MV-4-11 (cell line): ENCODE data around the gene PIK3CA.
"Not testable (repeated sequence)": the region's sequence is repeated elsewhere in the genome, so short reads cannot be mapped to it uniquely, and the experiment has no call there.

Experiments
- DNase-seq: peaks from one replicate; lab custom pipeline; 2025; lab: John Stamatoyannopoulos, UW

Gene PIK3CA

GRCh38 chr3:179200790-179201189, 52.6 kb downstream of the PIK3CA start:
- no peak for DNase-seq

GRCh38 chr3:179215550-179215949, 67.4 kb downstream of the PIK3CA start:
- peak; percentile 47 for DNase-seq

GRCh38 chr3:179218213-179218612, 70.1 kb downstream of the PIK3CA start:
- DNase-seq: not testable (repeated sequence)

GRCh38 chr3:179223548-179223947, 75.4 kb downstream of the PIK3CA start:
- no peak for DNase-seq

- no peak for DNase-seq
Measured at GRCh38 chr3:179224584-179224983, 76.4 kb downstream of the PIK3CA start.

- no peak for DNase-seq
Measured at GRCh38 chr3:179227349-179227748, 79.2 kb downstream of the PIK3CA start.

- DNase-seq: no peak
Measured at GRCh38 chr3:179229177-179229576, 81.0 kb downstream of the PIK3CA start.

- DNase-seq: peak; percentile 19
Measured at GRCh38 chr3:179233043-179233442, 84.9 kb downstream of the PIK3CA start.

- no peak for DNase-seq
Measured at GRCh38 chr3:179234199-179234598, 86.0 kb downstream of the PIK3CA start.

GRCh38 chr3:179236669-179237301, 88.6 kb downstream of the PIK3CA start:
- peak; percentile 51 for DNase-seq

GRCh38 chr3:179240299-179240698, 92.1 kb downstream of the PIK3CA start:
- not testable (repeated sequence) for DNase-seq

GRCh38 chr3:179242859-179243258, 94.7 kb downstream of the PIK3CA start:
- DNase-seq: not testable (repeated sequence)

- no peak for DNase-seq
Measured at GRCh38 chr3:179244878-179245277, 96.7 kb downstream of the PIK3CA start.

GRCh38 chr3:179247289-179248015, 99.3 kb downstream of the PIK3CA start:
- DNase-seq: peak; percentile 58

- no peak for DNase-seq
Measured at GRCh38 chr3:179250803-179251476, 102.8 kb downstream of the PIK3CA start, which contains the start of gene KCNMB3. KCNMB3 (minus strand) TSS chr3:179251114; CDS start chr3:179250990, 124 bp downstream.

GRCh38 chr3:179256813-179257212, 108.7 kb downstream of the PIK3CA start:
- no peak for DNase-seq

GRCh38 chr3:179257742-179258141, 109.6 kb downstream of the PIK3CA start:
- DNase-seq: not testable (repeated sequence)

GRCh38 chr3:179258820-179259219, 110.7 kb downstream of the PIK3CA start:
- no peak for DNase-seq

- not testable (repeated sequence) for DNase-seq
Measured at GRCh38 chr3:179259959-179260756, 112.0 kb downstream of the PIK3CA start.

- peak; percentile 49 for DNase-seq
Measured at GRCh38 chr3:179260949-179261765, 113.0 kb downstream of the PIK3CA start.

GRCh38 chr3:179263134-179263533, 115.0 kb downstream of the PIK3CA start:
- no peak for DNase-seq
